ENCODE results near the gene SUDS3.
"Not testable (repeated sequence)": the region's sequence is repeated elsewhere in the genome, so short reads cannot be mapped to it uniquely, and the experiment has no call there.

Gene SUDS3

DNA sequence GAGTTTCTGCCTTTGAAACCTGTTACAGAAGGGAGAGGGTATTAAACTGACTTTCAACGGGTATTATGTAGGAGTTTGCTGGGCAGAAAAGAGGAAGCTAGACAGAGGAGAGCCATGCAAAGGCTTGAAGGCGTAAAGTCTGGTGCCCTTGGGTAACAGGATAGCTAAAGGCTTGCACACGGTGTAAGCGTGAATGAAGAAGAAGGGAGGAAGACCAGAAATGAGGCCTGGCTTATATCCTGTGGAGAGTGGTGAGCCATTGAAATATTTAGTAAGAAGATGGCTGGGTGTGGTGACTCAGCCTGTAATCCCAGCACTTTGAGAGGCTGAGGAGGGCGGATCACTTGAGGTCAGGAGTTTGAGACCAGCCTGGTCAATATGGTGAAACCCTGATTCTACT is 22.6 kb downstream of the SUDS3 start:
- DNase-seq = no peak

- DNase-seq = no peak
Measured at GRCh38 chr12:118402251-118402650, 25.9 kb downstream of the SUDS3 start.

- peak; percentile 43 for DNase-seq
Measured at GRCh38 chr12:118404876-118405521, 28.6 kb downstream of the SUDS3 start.

- DNase-seq = not testable (repeated sequence)
Measured at GRCh38 chr12:118408241-118408640, 31.9 kb downstream of the SUDS3 start.

- no peak for DNase-seq
Measured at GRCh38 chr12:118409834-118410233, 33.5 kb downstream of the SUDS3 start.

- no peak for DNase-seq
Measured at GRCh38 chr12:118417942-118418341, 41.6 kb downstream of the SUDS3 start.

DNA sequence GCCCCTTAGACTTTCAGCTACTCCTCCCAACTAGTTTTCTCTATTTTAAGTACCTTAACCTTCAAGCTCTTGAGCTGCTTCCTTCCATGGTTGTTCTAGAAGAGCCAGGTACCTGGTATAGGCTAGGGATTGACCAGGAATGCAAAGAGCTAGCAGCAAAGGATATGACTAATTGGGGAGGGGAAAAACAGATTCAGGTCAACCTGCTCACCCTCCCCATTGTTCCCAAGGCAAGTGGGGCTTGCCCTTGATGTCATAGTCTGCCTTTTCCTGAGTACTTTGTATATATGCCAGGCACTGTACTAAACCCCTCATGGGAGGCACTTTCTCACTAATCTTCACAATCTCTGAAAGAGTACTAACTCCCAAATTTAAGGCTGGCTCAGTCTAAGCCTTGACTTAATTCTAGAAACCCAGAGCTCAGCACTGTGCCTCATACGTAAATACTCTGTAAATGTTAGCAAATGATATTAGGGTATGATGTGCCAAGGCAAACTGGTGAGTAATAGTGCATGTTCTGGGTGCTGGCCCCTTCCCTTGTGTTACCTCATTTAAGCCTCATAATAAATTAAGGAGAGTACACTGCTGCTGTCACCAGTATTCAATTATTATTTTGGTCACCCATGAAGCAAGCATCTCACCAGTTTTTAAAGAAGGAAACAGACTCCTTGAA is 42.2 kb downstream of the SUDS3 start:
- DNase-seq = no peak

- no peak for DNase-seq
Measured at GRCh38 chr12:118420673-118421072, 44.3 kb downstream of the SUDS3 start.

- DNase-seq = no peak
Measured at GRCh38 chr12:118424884-118425283, 48.5 kb downstream of the SUDS3 start.

- DNase-seq = no peak
Measured at GRCh38 chr12:118425364-118425763, 49.0 kb downstream of the SUDS3 start.

DNA sequence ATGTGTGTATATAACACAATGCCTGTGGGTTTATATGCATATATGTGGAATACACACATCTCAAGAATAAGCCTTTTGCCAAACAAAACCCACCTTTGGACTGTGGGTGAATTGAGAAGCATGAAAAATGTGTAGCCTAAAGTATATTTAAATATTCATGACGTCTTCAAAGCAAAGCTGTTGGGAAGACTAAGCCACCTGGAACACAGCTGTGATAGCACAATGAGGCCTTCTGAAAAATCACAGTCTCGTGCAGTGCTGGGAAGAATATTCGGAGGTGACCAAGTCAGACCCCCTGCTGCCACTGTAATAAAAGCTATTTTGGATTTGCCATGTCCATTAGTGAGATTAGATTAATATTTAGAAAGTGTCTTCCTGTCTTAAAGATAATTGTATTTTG is 51.5 kb downstream of the SUDS3 start:
- DNase-seq = no peak

DNA sequence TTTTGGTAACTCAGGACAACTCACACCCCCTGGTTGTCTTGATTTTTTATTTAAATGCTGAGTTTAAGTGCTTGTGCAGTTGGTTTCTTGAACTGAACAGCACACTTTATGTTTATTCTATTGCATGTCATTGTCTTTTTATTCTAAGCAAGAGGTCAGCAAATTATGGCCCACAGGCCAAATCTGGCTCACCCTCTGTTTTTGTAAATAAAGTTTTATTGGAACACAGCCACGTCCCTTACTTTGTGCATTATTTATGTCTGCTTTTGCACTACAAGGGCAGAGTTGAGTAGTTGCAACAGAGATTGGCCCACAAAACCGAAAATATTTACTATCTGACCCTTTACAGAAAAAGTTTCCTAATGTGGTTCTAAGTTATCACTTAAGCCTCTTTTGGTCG is 52.3 kb downstream of the SUDS3 start:
- DNase-seq = no peak

DNA sequence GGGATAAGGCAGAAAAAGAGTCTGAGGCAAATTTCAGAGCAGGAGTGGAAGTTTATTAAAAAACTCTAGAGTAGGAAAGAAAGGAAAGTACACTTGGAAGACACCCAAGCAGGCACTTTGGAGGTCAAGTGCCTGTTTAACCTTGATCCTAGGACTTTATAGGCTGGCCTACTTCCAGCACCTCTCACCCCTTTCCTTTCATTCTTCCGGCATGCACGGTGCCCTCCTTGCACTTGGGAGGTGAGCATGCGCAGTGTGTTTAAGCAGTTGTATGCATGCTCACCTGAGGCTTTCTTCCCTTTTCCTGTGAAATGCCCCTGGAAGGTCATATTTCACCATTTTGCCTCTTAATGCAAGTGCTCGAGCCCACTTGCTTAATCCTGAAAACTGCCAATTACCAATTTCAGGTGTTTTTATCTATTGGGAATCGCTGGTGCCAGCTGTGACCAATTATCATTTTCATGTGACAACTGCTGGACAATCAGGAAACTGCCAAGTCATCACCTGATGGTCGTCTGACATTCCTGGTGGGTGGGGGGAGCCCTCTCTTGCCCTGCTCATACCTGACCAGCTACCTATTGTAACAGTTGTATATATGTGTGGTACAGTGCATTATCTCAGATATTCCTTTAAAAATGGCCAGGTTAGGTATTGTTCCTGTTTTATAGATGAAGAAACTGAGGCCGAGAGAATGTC is 53.5 kb downstream of the SUDS3 start:
- no peak for DNase-seq

DNA sequence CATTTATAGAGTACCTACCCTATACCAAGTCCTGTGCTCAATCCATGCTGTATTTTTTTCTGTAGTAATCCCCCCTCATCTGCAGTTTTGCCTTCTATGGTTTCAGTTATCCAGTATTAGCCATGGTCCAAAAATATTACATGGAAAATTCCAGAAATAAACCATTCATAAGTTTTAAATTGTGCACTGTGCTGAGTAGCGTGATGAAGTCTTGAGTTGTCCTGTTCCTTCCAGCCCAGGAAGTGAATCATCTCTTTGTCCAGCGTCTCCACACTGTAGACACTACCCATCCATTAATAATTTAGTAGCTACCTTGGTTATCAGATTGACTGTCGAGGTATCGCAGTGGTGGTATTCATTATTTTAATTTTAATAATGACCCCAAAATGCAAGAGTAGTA is 54.2 kb downstream of the SUDS3 start:
- no peak for DNase-seq

- no peak for DNase-seq
Measured at GRCh38 chr12:118432812-118433545, 56.6 kb downstream of the SUDS3 start.

- no peak for DNase-seq
Measured at GRCh38 chr12:118436002-118436730, 59.8 kb downstream of the SUDS3 start.

DNA sequence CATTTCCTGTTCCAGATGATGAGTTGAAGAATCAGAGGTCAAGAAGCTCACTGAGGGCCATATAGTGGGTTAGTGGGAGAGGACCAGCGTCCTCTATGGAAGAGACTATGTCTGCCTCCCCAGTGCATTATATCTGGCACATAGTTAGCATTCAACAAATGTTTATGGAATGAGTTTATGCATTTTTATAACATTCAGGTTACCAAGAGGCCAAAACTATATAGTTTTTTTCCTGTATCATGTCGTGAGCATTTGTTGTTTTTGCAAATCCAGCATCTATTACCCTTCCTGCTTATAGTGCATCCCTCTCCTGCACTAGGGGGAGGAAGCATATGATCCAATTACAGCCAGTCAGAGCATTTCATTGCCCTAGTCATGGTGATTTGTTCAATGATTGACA is 60.6 kb downstream of the SUDS3 start:
- DNase-seq = no peak

GRCh38 chr12:118439068-118439467 is 62.7 kb downstream of the SUDS3 start:
- no peak for DNase-seq

DNA sequence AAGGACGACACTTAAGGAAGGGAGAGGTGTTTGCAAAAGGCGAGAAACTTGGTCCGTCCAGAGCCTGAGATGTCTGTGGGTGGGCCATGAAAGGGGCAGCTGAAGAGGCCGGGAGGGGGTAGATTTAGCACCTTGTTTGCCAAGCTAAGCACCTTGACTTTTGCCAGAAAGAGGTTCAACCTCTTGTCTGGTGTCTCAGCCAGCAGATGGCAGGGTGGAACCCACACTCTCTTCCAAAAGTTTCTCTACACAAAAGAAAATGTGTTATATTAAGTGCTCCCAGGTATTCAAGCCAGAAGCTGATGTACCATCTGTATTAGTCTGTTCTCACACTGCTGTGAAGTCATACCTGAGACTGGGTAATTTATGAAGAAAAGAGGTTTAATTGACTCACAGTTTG is 69.9 kb downstream of the SUDS3 start:
- no peak for DNase-seq

GRCh38 chr12:118447181-118447580 is 70.8 kb downstream of the SUDS3 start:
- no peak for DNase-seq

- DNase-seq = no peak
Measured at GRCh38 chr12:118448341-118448740, 72.0 kb downstream of the SUDS3 start.

GRCh38 chr12:118455327-118455726 is 79.0 kb downstream of the SUDS3 start:
- no peak for DNase-seq

DNA sequence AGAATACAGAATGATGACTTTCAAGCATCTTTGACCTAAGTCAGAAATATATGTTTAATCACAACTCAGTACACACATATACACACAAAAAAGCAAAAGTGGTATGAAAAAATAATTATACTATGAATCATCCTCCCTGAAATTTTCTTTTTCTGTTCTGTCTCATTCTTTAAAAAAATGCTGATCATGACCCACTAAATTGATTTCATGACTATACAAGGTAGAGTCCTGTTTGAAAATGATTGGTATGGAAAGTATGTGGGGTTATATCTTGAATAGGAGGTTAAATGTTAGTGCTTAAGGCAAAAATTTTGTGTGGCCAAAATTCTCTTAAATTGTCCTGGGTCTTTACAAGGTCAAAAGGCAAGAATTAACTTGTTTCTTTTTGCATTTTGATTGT is 80.4 kb downstream of the SUDS3 start:
- no peak for DNase-seq

All from KG1 (cell line).